GM12878 (cell line): Measurements from ENCODE around the gene BEAN1. TPM values are rescaled to one million over a fixed set of nuclear protein-coding genes. Genes with fewer than 3 reads are reported as not detected.

ENCODE experiments used
- ATAC-seq: fragments of 200-7000 bp; cut with Tn5 transposase; 3 replicates; pipeline ENCODE4 v1.9.1; 2020; ENCODE audit warnings: mild to moderate bottlenecking, moderate library complexity
- BruUV-seq: library from RNA; stranded (reverse); fragments of 400-500 nt; replicated peaks from 2 replicates; lab custom pipeline; 2021; lab: Mats Ljungman, UMichigan
- CTCF ChIA-PET: fragments of 300-600 bp; sonication (Branson Sonifier 250); formaldehyde crosslinking; extraction: SDS; loops from one replicate; lab custom pipeline; 2021; ENCODE audit warnings: inconsistent platforms; lab: Yijun Ruan, JAX
- POLR2A ChIA-PET: fragments of 350-600 bp; formaldehyde crosslinking; extraction: SDS; loops from one replicate; lab custom pipeline; 2021; ENCODE audit warnings: inconsistent platforms; lab: Charles Lee
- RAD21 ChIA-PET: fragments of 300-600 bp; sonication (Branson Sonifier 250); formaldehyde crosslinking; loops from one replicate; lab custom pipeline; 2023; ENCODE audit warnings: antibody characterized with exemption; ENCODE audit not compliant: unreplicated experiment; lab: Charles Lee
- SMC1A ChIA-PET: fragments of 300-600 bp; sonication (Branson Sonifier 250); formaldehyde crosslinking; loops from one replicate; lab custom pipeline; 2023; ENCODE audit not compliant: unreplicated experiment, uncharacterized antibody; lab: Charles Lee
- DNase-seq: peaks from one replicate; pipeline ENCODE4 v3.0.0-alpha.2; 2011; ENCODE audit warnings: low read depth, low spot score
- FAIRE-seq: peaks from 3 replicates; lab custom pipeline; 2011; peaks lifted over from hg19 to GRCh38; lab: Jason Lieb, UNC
- H2AFZ ChIP-seq: 2 replicates; pipeline ENCODE4 v1.6.0; 2011; ENCODE audit warnings: low read depth, low read length, control low read depth; ENCODE audit not compliant: control insufficient read depth
- H3K27ac ChIP-seq: 2 replicates; pipeline ENCODE4 v1.5.1; 2011; ENCODE audit warnings: control low read depth; ENCODE audit not compliant: control insufficient read depth, insufficient read depth
- H3K27me3 ChIP-seq, 2 experiments: replicated peaks in 1 of 2; 2 replicates each; pipeline versions ENCODE4 v1.6.0 to v1.6.1; 2011; ENCODE audit warnings: low read length in 1 of 2; ENCODE audit not compliant: control insufficient read depth in 2 of 2, insufficient read depth in 2 of 2
- H3K36me3 ChIP-seq, 2 experiments: 2 replicates each; pipeline ENCODE4 v1.5.1; 2011; ENCODE audit warnings: low read length in 1 of 2; ENCODE audit not compliant: control insufficient read depth in 2 of 2, insufficient read depth in 2 of 2
- H3K4me1 ChIP-seq: 2 replicates; pipeline ENCODE4 v1.6.1; 2011; ENCODE audit warnings: mild to moderate bottlenecking, low read length, moderate library complexity, mixed read lengths; ENCODE audit not compliant: control insufficient read depth, insufficient read depth
- H3K4me2 ChIP-seq: 2 replicates; pipeline ENCODE4 v1.6.0; 2011; ENCODE audit warnings: control low read depth; ENCODE audit not compliant: control insufficient read depth, insufficient read depth
- H3K4me3 ChIP-seq: fragments of 200-600 bp; sonication (generic); 2 replicates; pipeline ENCODE4 v1.5.1; 2016
- H3K79me2 ChIP-seq: 2 replicates; pipeline ENCODE4 v1.6.0; 2011; ENCODE audit warnings: low read length; ENCODE audit not compliant: control insufficient read depth, insufficient read depth
- H3K9ac ChIP-seq: 2 replicates; pipeline ENCODE4 v1.8.0; 2011; ENCODE audit warnings: low read length, control low read depth, mixed read lengths; ENCODE audit not compliant: control insufficient read depth, insufficient read depth
- H3K9me3 ChIP-seq: replicated peaks from 3 replicates; pipeline ENCODE4 v1.5.1; 2011; ENCODE audit warnings: mild to moderate bottlenecking, low read length; ENCODE audit not compliant: control insufficient read depth, insufficient read depth
- H4K20me1 ChIP-seq: 2 replicates; pipeline ENCODE4 v1.6.0; 2011; ENCODE audit not compliant: control insufficient read depth, insufficient read depth
- GABPA ChIP-seq: IDR thresholded peaks from 2 replicates; pipeline ENCODE4 v1.6.1; 2014; ENCODE audit warnings: antibody characterized with exemption, low read depth, mild to moderate bottlenecking, inconsistent platforms
- MEF2B ChIP-seq: fragments of 450-650 bp; IDR thresholded peaks from 2 replicates; pipeline ENCODE4 v1.6.1; 2018; ENCODE audit warnings: mild to moderate bottlenecking, moderate library complexity; ENCODE audit not compliant: partially characterized antibody, poor library complexity, severe bottlenecking
- POLR2AphosphoS2 ChIP-seq: IDR thresholded peaks from 2 replicates; pipeline ENCODE4 v1.6.1; 2011; ENCODE audit warnings: low read depth, mild to moderate bottlenecking, low read length, improper control_type of control experiment, moderate library complexity
- RAD21 ChIP-seq: IDR thresholded peaks from 2 replicates; pipeline ENCODE4 v1.6.1; 2011; ENCODE audit warnings: mild to moderate bottlenecking, low read depth, low read length, moderate library complexity; ENCODE audit not compliant: insufficient read depth
- RCOR1 ChIP-seq: conservative IDR thresholded peaks from 2 replicates; pipeline ENCODE4 v1.6.1; 2012; ENCODE audit warnings: low read depth, low read length, improper control_type of control experiment
- SMAD1 ChIP-seq: fragments of 450-650 bp; IDR thresholded peaks from 2 replicates; pipeline ENCODE4 v1.6.1; 2018; ENCODE audit warnings: mild to moderate bottlenecking, low read depth; ENCODE audit not compliant: partially characterized antibody
- SPI1 ChIP-seq: IDR thresholded peaks from 2 replicates; pipeline ENCODE4 v1.6.1; 2011; ENCODE audit warnings: low read depth, mild to moderate bottlenecking, low read length, moderate library complexity, borderline replicate concordance; ENCODE audit not compliant: insufficient read depth
- SREBF2 ChIP-seq: IDR thresholded peaks from 2 replicates; pipeline ENCODE4 v1.6.1; 2012; ENCODE audit warnings: mild to moderate bottlenecking, low read length
- SUPT20H ChIP-seq: IDR thresholded peaks from 2 replicates; pipeline ENCODE4 v1.6.1; 2011; ENCODE audit warnings: low read depth, mild to moderate bottlenecking, low read length, moderate library complexity, borderline replicate concordance; ENCODE audit not compliant: control insufficient read depth
- ZBTB40 ChIP-seq: fragments of 450-650 bp; IDR thresholded peaks from 2 replicates; pipeline ENCODE4 v1.6.1; 2016; ENCODE audit warnings: mild to moderate bottlenecking, moderate library complexity, borderline replicate concordance
- ZNF384 ChIP-seq: IDR thresholded peaks from 2 replicates; pipeline ENCODE4 v1.6.1; 2012; ENCODE audit warnings: low read depth, mild to moderate bottlenecking, low read length, improper control_type of control experiment, borderline replicate concordance
- WGBS: methylation state at CpG from one replicate; pipeline ENCODE4 v1.1.6; 2016; ENCODE audit warnings: low lambda C conversion rate; ENCODE audit not compliant: insufficient replicate concordance, insufficient coverage; ENCODE audit errors: missing lambda C conversion rate; 5-methylcytosine and 5-hydroxymethylcytosine counted together
- in situ Hi-C: fragments of 300-500 bp; cut with MboI; formaldehyde crosslinking; loops from 9 replicates; pipeline ENCODE4 v1.14.3; 2018; ENCODE audit warnings: mixed read lengths
- intact Hi-C: fragments of 100-400 bp; cut with micrococcal nuclease; formaldehyde crosslinking; loops from one replicate; pipeline ENCODE4 v1.14.2; 2022; ENCODE audit not compliant: unreplicated experiment
- polyA plus RNA-seq, 11 experiments: library from polyadenylated mRNA; depleted of rRNA in 4 of 11; unstranded in 6 of 11; stranded (reverse) in 5 of 11; fragments of >200 nt; fragmentation: Nextera tagmentation in 4 of 11; fragmentation: Illumina TruSeq in 1 of 11; extraction: Ambion mirVana in 4 of 11; extraction: Trizol in 1 of 11; gene quantifications; 1 replicate in 1 of 11; 2 replicates in 10 of 11; pipeline versions ENCODE4 v1.2.1 to v1.2.3, GENCODE V29; 2011 to 2016; ENCODE audit warnings: inconsistent platforms in 2 of 11, missing spikeins in 2 of 11, low read depth in 1 of 11
- total RNA-seq, 4 experiments: library from RNA; depleted of rRNA in 3 of 4; stranded (reverse); fragments of >200 nt in 3 of 4; fragmentation: Illumina TruSeq in 1 of 4; extraction: Trizol in 1 of 4; gene quantifications; 2 replicates each; pipeline versions ENCODE4 v1.2.1 to v1.2.3, GENCODE V29; 2013 to 2021
- TF ChIP-seq, protein P1 (sequence below), 3 experiments: IDR thresholded peaks in 2 of 3; conservative IDR thresholded peaks in 1 of 3; 2 replicates each; pipeline ENCODE4 v1.5.1; 2011; ENCODE audit warnings: low read depth in 3 of 3, low read length in 3 of 3, mild to moderate bottlenecking in 3 of 3, control low read depth in 2 of 3, moderate library complexity in 2 of 3, inconsistent platforms in 1 of 3, mixed read lengths in 1 of 3; ENCODE audit not compliant: control insufficient read depth in 2 of 3, insufficient read depth in 1 of 3; ENCODE audit errors: extremely low read depth in 1 of 3
- TF ChIP-seq, protein P2 (sequence below): fragments of 450-650 bp; IDR thresholded peaks from 2 replicates; pipeline ENCODE4 v1.6.1; 2017; ENCODE audit warnings: mild to moderate bottlenecking

BEAN1 gene
- total and polyA plus RNA-seq, 10 of the 15 experiments (the other 5 are each of a cell fraction or from before 2014, with no cell fraction given), result not detected

DNA sequence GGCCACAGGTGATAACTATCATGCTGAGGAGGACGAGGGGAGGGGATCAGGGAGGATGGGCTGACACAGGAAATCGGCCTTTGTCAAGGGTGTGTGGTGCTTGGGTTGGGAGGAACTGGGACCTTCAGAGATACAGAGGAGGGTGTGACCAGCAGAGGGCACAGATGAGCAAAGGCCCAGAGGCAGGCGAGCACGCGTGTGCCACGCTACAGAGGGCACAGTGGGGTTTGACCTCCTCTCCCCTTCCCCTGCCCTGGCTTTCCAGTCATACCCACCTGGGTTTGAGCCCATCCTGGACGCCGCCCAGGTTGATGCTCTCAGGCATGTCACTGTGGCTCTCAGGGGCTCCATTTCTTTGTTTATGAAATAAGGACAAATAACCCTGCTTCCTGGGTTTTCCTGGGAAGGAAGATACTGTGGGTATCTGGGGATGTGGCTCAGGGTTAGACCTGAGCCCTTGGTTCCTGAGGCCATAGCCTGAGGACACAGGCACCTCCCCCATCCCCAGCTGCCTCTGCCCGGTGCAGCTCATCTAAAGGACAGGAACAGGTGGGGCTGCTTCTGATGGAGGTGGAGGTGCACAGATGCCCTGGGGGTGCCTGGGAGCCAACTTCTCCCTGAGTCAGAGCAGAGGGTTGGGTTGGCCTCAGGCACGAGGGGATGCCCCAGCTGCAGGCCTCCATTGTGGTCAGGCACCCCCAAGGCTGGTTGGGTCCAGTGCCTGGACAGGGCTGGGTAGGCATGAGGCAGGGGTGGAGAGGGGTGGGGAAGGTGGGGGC is 51.8 kb downstream of the BEAN1 start:
- 10% methylated on average over 9 of the region's 10 CpGs for WGBS
- Histone ChIP-seq H3K4me3 (no peak overlapping the region), H3K9ac (no peak overlapping the region), H4K20me1 (no peaks in the 10 kb centered on the region), H3K27ac (no peak overlapping the region), H3K9me3 (no peaks in the 10 kb centered on the region), H3K36me3 (no peaks in the 10 kb centered on the region), H3K79me2 (no peaks in the 10 kb centered on the region), H3K4me1 (peaks cover 5% of the 10 kb centered on the region), H3K27me3 (0 out of 4 replicates have a peak, but pooled peaks cover 0 to 3% of the 10 kb centered on the region in 2 experiments), H3K4me2 (no peak overlapping the region), H2AFZ (no peak overlapping the region)
- FAIRE-seq, result peak; percentile 98
- RAD21 ChIA-PET, result interaction anchor here (1.3 to 2.8 kb wide), 4 partner anchors 74 to 112 kb away, joined by 3 to 25 read pairs (median 4); no protein-coding TSS in a partner anchor
- CTCF ChIA-PET, result interaction anchor here (0.5 to 10.4 kb wide), 8 partner anchors 30 to 117 kb away, joined by 3 to 118 read pairs (median 4); no protein-coding TSS in a partner anchor
- ATAC-seq, result peak; percentile 83
- peak; percentile 16 for DNase-seq
- intact Hi-C loops (loop anchor here (1.0 to 2.0 kb wide), 2 partner anchors 70 to 110 kb away; no protein-coding TSS in a partner anchor), in situ Hi-C loops (loop anchor here (5.0 kb wide), 1 partner anchor 72 kb away; no protein-coding TSS in a partner anchor)
- SMC1A ChIA-PET, result interaction anchor here (0.6 to 2.4 kb wide), 2 partner anchors 72 to 128 kb away, joined by 3 to 9 read pairs; no protein-coding TSS in a partner anchor
- no TSS peak for BruUV-seq
- POLR2A ChIA-PET, result no interaction called here
- peak; percentile 78 for TF ChIP-seq SPI1
- TF ChIP-seq, protein P1, sequence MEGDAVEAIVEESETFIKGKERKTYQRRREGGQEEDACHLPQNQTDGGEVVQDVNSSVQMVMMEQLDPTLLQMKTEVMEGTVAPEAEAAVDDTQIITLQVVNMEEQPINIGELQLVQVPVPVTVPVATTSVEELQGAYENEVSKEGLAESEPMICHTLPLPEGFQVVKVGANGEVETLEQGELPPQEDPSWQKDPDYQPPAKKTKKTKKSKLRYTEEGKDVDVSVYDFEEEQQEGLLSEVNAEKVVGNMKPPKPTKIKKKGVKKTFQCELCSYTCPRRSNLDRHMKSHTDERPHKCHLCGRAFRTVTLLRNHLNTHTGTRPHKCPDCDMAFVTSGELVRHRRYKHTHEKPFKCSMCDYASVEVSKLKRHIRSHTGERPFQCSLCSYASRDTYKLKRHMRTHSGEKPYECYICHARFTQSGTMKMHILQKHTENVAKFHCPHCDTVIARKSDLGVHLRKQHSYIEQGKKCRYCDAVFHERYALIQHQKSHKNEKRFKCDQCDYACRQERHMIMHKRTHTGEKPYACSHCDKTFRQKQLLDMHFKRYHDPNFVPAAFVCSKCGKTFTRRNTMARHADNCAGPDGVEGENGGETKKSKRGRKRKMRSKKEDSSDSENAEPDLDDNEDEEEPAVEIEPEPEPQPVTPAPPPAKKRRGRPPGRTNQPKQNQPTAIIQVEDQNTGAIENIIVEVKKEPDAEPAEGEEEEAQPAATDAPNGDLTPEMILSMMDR (IDR thresholded peaks at IDR 0.05 in 2 of 3, conservative IDR thresholded peaks at IDR 0.05 in 1 of 3; ENCODE audit: control insufficient read depth in 2 of 3, extremely low read depth in 1 of 3, insufficient read depth in 1 of 3, low read depth in 3 of 3, low read length in 3 of 3), result peak; percentile 84 to 95 (median 89)
- no peak for TF ChIP-seq SREBF2
- no peak for TF ChIP-seq SMAD1
- TF ChIP-seq MEF2B, result no peak
- TF ChIP-seq RAD21, result peak; percentile 60
- TF ChIP-seq ZNF384, result no peak
- TF ChIP-seq POLR2AphosphoS2, result no peak
- TF ChIP-seq, protein P2, sequence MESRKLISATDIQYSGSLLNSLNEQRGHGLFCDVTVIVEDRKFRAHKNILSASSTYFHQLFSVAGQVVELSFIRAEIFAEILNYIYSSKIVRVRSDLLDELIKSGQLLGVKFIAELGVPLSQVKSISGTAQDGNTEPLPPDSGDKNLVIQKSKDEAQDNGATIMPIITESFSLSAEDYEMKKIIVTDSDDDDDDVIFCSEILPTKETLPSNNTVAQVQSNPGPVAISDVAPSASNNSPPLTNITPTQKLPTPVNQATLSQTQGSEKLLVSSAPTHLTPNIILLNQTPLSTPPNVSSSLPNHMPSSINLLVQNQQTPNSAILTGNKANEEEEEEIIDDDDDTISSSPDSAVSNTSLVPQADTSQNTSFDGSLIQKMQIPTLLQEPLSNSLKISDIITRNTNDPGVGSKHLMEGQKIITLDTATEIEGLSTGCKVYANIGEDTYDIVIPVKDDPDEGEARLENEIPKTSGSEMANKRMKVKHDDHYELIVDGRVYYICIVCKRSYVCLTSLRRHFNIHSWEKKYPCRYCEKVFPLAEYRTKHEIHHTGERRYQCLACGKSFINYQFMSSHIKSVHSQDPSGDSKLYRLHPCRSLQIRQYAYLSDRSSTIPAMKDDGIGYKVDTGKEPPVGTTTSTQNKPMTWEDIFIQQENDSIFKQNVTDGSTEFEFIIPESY, result no peak
- TF ChIP-seq GABPA, result no peak
- TF ChIP-seq ZBTB40, result no peak
- TF ChIP-seq RCOR1, result no peak
- no peak for TF ChIP-seq SUPT20H
